GM12875 (cell line): Measurements from ENCODE around the gene VDAC1.

Experiments
- H3K4me3 ChIP-seq: one replicate; pipeline ENCODE4 v1.5.1; 2011; ENCODE audit warnings: low read depth, low read length, control low read depth
- TF ChIP-seq, protein P1 (sequence below): IDR thresholded peaks from 2 replicates; pipeline ENCODE4 v1.5.1; 2011; ENCODE audit warnings: low read depth, mild to moderate bottlenecking, control low read depth, inconsistent platforms, low read length, moderate library complexity, borderline replicate concordance; ENCODE audit not compliant: insufficient read depth

The VDAC1 gene

DNA sequence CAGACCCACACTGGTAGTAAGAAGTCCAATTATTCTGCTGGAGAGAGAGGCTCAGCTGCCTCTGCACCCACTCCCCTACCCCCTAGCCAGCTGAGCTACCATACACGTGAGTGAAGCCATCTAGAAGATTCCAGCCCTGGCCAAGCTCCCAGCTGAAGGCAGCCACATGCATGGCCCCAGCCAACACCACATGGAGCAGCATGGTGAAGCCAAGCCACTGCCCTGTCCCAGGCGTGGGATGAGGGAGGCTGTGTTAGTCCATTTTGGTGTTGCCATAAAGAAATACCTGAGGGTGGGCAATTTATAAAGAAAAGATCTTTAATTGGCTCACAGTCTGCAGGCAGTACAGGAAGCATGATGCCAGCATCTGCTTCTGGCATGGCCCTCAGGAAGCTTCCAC, 20.0 kb upstream of the VDAC1 start:
- TF ChIP-seq, protein P1, sequence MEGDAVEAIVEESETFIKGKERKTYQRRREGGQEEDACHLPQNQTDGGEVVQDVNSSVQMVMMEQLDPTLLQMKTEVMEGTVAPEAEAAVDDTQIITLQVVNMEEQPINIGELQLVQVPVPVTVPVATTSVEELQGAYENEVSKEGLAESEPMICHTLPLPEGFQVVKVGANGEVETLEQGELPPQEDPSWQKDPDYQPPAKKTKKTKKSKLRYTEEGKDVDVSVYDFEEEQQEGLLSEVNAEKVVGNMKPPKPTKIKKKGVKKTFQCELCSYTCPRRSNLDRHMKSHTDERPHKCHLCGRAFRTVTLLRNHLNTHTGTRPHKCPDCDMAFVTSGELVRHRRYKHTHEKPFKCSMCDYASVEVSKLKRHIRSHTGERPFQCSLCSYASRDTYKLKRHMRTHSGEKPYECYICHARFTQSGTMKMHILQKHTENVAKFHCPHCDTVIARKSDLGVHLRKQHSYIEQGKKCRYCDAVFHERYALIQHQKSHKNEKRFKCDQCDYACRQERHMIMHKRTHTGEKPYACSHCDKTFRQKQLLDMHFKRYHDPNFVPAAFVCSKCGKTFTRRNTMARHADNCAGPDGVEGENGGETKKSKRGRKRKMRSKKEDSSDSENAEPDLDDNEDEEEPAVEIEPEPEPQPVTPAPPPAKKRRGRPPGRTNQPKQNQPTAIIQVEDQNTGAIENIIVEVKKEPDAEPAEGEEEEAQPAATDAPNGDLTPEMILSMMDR, result no peak
- H3K4me3 ChIP-seq, result no peak overlapping the region

DNA sequence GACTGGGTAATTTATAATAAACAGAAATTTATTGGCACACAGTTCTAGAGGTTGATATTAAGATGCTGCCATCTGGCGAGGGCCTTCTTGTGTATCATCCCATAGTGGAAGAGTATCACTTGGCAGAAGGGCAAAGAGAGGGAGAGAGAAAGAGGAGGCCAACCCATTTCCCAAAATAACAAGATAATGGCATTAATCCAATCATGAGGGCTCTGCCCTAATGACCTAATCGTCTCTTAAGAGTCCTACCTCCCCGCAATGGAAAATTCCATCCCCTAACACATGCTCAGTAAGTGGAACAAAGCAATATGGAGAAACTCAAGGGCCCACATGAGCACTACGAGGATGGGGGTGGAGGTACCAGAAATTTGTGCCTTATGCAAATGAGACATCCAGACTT, 17.6 kb upstream of the VDAC1 start:
- no peak overlapping the region for H3K4me3 ChIP-seq
- TF ChIP-seq, protein P1, result no peak

DNA sequence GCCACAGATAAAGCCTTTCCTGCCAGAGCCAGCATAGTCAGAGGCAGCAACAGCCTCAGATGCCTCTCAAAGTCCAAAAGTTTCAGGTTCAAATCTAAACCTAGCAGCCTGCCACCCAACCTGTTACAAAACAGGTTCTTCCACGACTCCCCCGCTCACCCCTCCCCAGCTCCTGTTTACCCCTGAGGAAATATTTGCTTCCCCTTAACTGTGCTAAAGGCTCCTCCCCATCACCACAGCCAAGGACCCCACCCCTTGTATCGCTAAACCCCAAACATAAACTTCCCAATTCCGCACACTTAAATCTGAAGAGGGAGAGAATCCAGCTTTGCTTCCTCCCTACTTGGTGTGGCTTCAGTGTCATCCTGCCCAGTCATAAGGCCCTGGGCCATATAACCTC, 15.4 kb upstream of the VDAC1 start:
- TF ChIP-seq, protein P1, result no peak
- no peak overlapping the region for H3K4me3 ChIP-seq

DNA sequence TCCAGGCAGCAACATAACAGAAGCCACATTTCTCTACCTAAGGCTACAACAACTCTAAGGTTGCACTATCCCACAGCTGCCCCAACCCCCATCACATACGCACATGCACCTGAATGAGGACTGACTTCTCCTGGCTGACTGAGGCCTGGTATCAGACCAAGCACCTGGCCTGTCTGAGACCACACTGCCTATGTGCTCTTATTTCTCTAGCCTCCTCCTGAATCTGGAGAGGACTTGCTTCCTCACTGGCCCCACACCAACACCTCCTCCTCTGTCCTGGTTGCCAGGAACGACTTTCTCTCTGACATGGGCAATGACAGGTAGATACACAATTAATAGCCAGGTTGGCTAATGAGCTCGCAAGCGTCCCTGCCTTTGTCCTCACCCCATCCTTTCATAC, 14.9 kb upstream of the VDAC1 start:
- no peak overlapping the region for H3K4me3 ChIP-seq
- TF ChIP-seq, protein P1, result no peak

DNA sequence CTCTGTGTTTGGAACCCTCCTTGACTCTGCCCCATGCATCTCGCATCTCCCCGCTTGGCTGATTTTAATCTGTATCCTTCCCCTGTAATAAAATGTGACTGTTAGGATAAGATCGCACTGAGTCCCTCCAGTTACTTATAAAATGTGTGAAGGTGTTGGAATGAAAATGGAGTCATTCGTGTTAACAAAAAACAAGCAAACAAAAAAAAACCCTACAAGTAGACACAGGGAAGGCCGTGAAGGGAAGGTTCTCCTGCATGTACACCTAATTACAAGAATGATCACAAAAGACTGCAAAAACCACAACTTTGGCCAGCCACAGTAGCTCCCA, 14.2 kb upstream of the VDAC1 start:
- TF ChIP-seq, protein P1, result no peak
- no peak overlapping the region for H3K4me3 ChIP-seq

DNA sequence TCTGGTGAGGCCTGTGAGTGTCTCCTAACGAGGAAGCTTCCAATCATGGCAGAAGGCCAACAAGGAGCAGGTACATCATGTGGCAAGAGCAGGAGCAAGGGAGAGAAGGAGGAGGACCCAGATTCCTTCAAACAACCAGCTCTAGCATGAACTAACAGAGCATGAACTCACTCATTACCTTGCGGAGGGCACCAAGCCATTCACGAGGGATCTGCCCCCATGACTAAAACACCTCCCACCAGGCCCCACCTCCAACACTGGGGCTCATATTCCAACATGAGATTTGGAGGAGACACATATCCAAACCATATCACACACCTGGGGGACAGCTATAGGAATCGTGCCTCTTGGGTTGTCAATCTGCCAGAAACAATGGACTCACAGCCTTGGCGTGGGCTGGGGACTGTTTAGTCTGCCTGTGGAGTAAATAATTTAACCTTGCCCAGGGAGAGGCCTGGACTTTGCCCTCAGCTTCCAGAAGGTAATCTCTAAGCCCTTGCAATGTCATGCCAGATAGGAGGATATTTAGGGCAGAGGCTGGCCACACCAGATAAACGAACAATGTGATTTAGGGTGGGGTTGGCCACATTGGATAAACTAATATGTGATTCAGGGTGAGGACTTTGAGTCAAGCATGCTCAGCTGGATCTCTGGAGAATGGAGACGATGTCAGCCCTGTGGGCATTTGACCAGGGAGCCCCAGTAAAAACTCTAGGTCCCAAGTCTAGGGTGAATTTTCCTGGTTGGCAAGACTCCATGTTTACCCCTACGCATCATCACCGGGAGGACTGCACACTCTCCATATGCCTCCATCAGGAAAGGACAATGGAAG, 13.6 kb upstream of the VDAC1 start:
- no peak overlapping the region for H3K4me3 ChIP-seq
- TF ChIP-seq, protein P1, result no peak

DNA sequence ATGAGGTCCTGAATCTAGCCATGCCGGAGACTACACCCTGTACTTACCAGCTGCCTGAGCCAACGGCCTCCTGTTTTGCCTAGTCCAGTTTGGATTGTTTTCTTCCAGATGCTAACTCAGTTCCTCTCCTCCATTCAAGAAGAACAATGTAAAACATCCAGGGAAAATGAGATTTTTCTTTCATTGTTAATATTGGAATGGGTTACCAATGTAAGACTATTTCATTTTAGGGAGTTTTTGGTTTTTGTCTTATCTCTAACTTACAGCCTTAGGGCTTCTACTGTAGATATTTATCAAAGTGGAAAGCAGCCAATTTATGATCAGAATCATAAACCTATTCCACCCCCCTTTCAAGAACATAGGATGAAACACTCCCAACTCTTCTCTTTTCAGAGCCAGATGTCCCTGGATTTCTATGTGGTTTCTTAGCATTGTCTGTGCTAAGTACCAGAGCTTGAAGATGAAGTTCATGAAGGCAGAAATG, 3.5 kb upstream of the VDAC1 start:
- no peak overlapping the region for H3K4me3 ChIP-seq
- TF ChIP-seq, protein P1, result no peak
